ENCODE measurements around the gene PPDPF.
A peak's percentile ranks its signal among the peaks of the same experiment; 100 is the strongest.

PPDPF gene

GRCh38 chr20:63522091-63522868, 1.7 kb downstream of the PPDPF start:
- no peak for DNase-seq

DNA sequence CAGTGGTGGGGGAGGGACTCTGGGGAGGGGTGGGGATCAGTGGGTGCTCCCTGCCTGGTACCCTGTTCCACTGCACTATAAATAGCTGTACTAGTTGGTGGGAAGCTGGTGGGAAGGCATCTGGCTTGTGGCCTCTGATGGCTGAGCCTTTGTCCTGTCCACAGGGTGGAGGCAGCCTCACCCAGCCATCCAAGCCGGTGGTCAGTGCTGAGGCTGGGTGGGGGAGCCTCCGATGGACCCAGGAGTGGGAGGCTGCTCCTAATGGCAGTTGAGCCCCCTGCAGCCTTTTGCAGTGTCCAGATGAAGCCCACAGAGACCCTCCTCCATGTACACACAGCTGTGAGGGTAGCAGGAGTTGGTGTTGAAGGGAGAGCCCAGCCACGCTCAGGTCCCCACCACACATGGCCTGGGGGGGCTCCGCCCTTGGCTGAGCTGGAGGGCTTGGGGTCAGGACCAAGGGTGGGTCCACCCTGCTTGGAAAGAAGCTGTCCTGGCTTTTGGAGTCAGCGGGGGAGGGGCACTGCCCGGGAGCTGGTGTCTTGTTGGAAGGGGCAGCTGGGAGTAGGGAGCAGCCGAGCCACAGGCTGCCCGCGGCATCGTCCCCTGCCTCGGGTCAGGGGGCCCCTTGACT, 2.5 kb downstream of the PPDPF start:
- DNase-seq, result no peak

DNA sequence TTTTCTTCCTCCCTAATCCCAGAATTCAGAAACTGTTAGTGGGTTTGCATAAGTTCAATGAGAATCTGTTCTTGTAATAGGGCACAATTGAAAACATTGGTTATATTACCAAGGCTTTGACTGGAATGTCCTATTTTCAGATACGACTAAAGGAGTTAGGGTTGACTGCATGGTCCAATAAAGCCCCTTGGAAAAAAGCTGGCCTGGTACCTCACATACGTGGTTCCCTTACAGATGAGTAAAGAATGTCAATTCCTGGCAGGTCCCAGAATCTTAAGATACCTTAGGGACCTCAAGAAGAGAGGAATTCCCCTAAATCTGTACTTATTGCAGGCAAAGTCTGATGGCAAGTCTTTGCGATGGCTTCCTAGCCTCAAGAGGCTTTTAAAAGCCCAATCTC, 4.6 kb downstream of the PPDPF start:
- no peak for DNase-seq

- DNase-seq, result no peak
Measured at GRCh38 chr20:63525971-63526370, 5.4 kb downstream of the PPDPF start.

- DNase-seq, result no peak
Measured at GRCh38 chr20:63527184-63527583, 6.6 kb downstream of the PPDPF start.

GRCh38 chr20:63529180-63529860, 8.8 kb downstream of the PPDPF start:
- no peak for DNase-seq

- DNase-seq, result no peak
Measured at GRCh38 chr20:63529861-63530787, 9.6 kb downstream of the PPDPF start.

DNA sequence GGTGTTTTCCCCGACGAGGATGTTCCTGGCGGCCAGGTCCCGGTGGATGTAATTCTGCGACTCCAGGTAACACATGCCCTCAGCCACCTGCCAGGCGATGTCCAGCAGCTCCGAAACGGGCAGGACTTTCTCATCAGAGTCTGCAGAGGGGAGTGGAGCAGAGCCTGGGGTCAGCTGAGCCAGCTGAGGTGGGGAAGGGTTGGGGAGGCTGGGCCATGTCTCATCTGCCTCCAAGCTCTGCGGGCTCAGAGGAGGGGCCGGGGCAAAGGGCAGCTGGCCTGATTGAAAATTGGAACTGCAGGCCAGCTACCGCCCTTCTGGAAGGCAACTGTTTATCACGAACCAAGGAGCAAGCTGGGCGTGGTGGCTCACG, 10.2 kb downstream of the PPDPF start:
- DNase-seq, result no peak

- no peak for DNase-seq
Measured at GRCh38 chr20:63531686-63532448, 11.3 kb downstream of the PPDPF start.

GRCh38 chr20:63532449-63532971, 11.9 kb downstream of the PPDPF start:
- DNase-seq, result no peak

DNA sequence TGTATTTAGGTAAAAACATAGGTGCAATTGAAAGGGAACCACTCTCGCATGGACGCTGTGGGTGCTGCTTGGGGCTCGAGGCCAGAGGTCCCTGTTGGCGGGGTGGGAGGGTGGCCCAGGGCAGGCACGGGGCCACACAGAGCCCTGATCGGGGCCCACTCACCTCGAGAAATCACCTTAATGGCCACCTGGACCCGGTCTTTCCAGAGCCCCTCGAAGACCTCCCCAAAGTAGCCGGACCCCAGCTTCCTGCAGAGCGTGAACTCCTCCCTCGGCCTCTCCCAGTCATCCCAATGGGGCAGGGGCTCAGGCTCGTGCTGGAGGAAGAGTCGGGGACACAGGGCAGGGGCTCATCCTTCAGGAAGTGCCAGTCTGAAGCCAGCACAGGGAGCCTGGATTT, 12.8 kb downstream of the PPDPF start:
- no peak for DNase-seq

- no peak for DNase-seq
Measured at GRCh38 chr20:63533871-63534393, 13.4 kb downstream of the PPDPF start.

DNA sequence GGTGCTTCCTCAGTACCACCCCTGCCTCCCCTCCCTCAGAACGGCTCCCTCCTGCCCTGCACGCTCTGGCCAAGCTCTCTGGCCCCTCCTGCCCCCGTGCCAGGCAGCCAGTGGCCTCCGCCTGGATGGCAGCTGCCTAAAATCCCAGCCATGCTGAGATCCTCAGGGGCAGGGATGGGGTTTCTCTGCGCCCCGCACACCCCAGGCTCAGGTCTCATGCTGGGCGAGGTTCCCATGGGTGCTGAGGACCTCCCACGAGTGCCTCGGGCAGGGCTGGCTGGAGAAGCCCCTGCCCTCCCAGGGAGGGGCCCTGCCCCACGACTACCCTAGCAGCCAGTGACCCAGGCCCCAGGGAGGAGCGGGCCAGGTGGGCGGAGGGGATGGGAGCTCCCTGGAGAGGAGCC, 13.9 kb downstream of the PPDPF start:
- DNase-seq, result no peak

GRCh38 chr20:63534831-63535651, 14.5 kb downstream of the PPDPF start:
- DNase-seq, result no peak

DNA sequence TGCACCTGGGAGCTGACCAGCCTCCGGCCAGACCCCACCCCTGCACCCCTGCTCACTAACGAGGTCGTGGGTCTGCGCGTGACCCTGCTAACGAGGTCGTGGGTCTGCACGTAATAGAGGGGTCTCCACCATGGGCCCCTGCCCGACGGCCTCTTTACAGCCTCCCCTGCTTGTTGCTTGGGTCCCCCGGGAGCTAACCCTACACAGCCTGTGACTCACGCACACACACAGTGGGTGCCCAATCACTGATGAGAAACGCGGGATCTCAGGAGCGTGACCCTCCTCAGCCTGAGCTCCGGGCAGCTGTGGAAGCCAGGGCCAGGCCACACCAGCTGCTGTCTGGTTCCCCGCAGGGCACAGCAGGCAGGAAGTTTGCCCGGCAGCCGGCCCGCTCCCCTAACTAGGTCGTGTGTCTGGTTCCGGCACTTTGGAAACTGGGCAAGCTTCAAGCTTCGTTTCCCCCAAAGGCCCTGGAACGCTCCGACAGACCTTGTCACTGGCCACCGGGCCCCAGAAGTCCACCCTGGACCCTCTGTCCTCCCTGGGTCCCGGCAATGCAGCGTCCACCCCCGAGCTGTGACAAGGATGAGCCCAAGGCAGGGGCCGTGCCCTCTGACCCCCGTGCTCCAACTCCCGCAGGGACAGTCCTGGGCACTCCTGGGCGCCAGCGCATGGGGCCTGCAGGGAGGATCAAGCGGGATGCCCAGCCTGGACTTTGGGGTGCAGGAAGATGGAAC, 15.8 kb downstream of the PPDPF start:
- DNase-seq, result peak; percentile 72

- no peak for DNase-seq
Measured at GRCh38 chr20:63536997-63537524, 16.5 kb downstream of the PPDPF start, which contains the start of gene PTK6. Gene PTK6, minus strand, starts transcription at chr20:63537376. Its CDS starts 62 bp downstream, at chr20:63537314.

DNA sequence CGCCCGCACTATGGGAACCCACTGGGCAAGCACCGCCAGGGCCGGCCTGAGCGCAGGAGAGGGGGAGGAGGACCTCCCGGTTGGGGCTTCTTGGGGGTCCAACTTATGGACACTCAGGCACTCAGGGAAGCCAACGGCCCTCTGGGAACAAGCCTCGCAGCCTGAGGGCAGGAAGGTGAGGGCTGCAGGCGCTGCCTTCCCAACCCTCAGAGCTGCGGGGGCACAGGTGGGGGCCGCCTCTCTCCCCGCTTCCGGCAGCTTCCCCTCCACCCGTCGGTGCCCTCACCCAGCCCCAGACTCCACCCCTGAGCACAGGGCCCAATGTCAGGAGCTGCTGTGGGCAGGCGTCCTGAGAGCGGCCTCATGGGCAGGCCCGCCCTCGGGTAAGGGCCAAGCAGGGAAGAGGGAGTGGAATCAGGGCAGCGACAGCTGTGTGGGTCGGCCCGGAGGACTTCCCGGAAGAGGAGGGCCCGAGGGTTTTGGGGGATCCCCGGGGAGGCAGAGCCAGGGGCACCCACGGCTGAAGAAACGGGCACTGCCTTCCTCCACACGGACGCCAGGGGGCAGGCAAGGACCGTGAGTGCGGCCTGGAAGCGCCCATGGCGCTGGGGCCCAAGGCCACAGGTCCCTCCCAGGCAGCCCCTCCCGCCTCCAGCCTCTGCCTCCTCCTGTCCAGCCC, 17.1 kb downstream of the PPDPF start:
- peak; percentile 88 for DNase-seq

GRCh38 chr20:63538204-63539091, 17.9 kb downstream of the PPDPF start:
- DNase-seq, result peak; percentile 89

All from NCI-H345 (cell line).